ENCODE data around the gene MGAT4C.

The MGAT4C gene

DNA sequence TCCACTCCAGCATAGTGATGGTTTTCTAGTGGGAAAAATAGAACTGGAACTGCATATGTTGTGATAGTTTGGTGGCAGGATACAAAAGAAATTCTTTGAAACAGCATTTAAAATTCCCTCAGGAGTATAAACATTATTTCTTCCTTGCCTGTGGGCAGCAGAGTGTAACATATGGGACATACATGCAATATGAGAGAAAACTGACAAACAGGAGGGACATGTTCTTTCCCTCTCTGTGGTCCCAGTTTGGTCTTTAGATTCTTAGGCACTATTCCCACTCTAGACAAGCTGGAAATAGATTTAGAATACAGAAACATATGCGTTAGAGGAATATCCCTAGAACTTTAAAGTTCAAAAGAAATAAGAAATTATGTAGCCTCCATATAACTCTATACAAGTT is 68.0 kb downstream of the MGAT4C start:
- no peaks in the 10 kb centered on the region for H3K4me1 Mint-ChIP-seq (ENCODE audit: low read depth)
- H3K36me3 Mint-ChIP-seq (ENCODE audit: low read depth) = no peaks in the 10 kb centered on the region
- H3K9me3 Mint-ChIP-seq = no peaks in the 10 kb centered on the region
- H3K27me3 Mint-ChIP-seq = no peaks in the 10 kb centered on the region
- no peak overlapping the region for H3K4me3 Mint-ChIP-seq
- H3K27ac Mint-ChIP-seq = no peak overlapping the region

DNA sequence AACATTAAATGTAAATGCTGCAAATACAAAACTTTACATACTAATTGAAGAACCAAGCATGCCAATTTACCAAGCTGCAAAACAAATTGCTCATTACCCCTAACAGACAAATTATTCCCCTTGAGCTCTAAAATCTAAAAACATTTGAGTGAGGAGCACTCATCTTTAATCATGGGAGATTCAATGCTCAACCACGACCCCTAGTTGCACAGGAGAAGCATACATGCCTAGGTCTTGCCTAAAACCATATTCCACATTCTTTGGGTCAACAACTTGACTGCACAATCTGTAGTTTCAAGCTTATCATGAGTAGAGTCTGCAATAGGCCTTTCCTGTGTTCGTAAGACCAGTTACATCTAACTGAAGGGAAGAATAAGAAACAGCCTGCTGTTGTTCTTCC is 69.7 kb downstream of the MGAT4C start:
- Mint-ChIP-seq H3K36me3 (ENCODE audit: low read depth) (no peaks in the 10 kb centered on the region), H3K4me1 (ENCODE audit: low read depth) (no peaks in the 10 kb centered on the region), H3K4me3 (no peak overlapping the region), H3K27ac (no peak overlapping the region), H3K9me3 (peaks cover 3% of the 10 kb centered on the region), H3K27me3 (no peaks in the 10 kb centered on the region)

DNA sequence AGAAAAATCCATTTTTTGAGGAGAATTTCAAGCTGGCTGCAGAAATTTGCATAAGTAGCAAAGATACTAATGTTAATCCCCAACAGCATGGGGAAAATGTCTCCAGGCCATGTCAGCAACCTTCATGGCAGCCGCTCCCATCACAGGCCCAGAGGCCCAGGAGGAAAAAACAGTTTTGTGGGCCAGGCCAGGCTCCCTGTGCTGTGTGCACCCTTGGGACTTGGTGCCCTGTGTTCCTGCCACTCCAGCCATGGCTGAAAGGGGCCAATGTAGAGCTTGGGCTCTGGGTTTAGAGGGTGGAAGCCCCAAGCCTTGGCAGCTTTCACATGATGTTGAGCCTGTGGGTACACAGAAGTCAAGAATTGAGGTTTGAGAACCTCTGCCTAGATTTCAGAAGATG is 76.3 kb downstream of the MGAT4C start:
- H3K36me3 Mint-ChIP-seq (ENCODE audit: low read depth) = no peaks in the 10 kb centered on the region
- H3K4me1 Mint-ChIP-seq (ENCODE audit: low read depth) = no peaks in the 10 kb centered on the region
- no peaks in the 10 kb centered on the region for H3K27me3 Mint-ChIP-seq
- no peak overlapping the region for H3K4me3 Mint-ChIP-seq
- H3K9me3 Mint-ChIP-seq = peaks cover 9% of the 10 kb centered on the region
- H3K27ac Mint-ChIP-seq = no peak overlapping the region

DNA sequence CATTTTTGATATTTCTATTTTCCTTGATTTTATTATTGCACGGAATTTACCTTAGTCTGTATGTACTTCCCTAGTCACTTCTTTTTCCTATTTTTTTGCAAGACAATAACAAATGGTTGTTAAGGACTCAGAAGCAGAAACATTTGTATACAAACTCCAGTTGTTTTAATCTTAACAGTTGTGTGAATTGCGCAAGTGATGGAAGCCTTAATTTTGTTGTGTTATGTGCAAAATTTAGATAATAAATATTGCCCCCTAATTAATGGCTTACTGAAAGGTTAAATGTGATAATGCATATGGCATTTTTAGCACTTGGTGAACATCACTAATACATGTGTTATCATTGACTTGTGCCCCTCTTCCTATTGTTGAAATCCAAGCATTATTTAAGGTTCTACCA is 82.0 kb downstream of the MGAT4C start:
- H3K36me3 Mint-ChIP-seq (ENCODE audit: low read depth) = no peaks in the 10 kb centered on the region
- H3K27me3 Mint-ChIP-seq = no peaks in the 10 kb centered on the region
- H3K4me1 Mint-ChIP-seq (ENCODE audit: low read depth) = no peaks in the 10 kb centered on the region
- H3K9me3 Mint-ChIP-seq = peaks cover 4% of the 10 kb centered on the region
- no peak overlapping the region for H3K4me3 Mint-ChIP-seq
- no peak overlapping the region for H3K27ac Mint-ChIP-seq

DNA sequence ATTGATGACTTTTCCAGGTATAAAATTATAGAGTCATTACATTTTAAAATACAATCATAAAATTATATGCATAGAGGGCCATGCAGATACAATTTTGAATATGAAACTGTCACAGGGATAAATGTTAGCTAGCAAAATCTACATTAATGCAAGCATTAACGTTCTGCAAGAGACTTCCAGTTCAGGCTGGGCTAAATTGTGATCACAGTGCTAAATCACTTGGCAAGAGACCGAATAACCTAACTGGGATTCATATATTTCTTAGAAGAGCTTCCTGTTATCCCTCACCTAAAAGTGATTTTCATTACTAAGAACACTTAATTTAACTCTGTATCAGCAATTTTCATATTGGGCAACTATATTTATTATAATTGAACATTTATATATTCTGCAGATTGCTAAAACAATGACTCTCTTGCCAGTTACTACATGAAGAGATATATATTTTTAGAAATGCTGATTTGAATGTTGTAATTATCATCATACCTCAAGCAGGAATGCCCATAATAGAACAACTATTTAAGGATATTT is 83.2 kb downstream of the MGAT4C start:
- no peaks in the 10 kb centered on the region for H3K36me3 Mint-ChIP-seq (ENCODE audit: low read depth)
- peaks cover 6% of the 10 kb centered on the region for H3K9me3 Mint-ChIP-seq
- H3K27me3 Mint-ChIP-seq = no peaks in the 10 kb centered on the region
- no peak overlapping the region for H3K27ac Mint-ChIP-seq
- H3K4me3 Mint-ChIP-seq = no peak overlapping the region
- H3K4me1 Mint-ChIP-seq (ENCODE audit: low read depth) = no peaks in the 10 kb centered on the region

DNA sequence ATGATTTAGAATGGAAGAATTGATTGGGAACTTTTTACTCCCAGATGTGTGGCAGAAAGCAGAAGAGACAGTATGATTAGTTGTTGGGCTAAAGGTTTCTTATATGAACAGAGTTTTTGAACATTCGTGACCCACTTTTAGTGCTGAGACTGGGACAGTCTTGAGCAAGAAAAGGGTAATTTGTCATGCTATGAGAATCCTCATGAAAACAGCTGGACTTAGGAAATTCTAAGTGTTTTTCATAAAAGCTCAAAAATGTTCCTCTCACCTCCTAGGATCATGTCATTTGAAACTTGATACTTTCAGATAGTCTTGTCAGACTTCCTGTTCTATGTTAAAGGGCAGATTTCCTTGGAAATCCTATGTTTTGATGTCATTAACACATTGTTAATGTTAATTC is 86.1 kb downstream of the MGAT4C start:
- H3K27ac Mint-ChIP-seq = no peak overlapping the region
- peaks cover 6% of the 10 kb centered on the region for H3K9me3 Mint-ChIP-seq
- H3K27me3 Mint-ChIP-seq = no peaks in the 10 kb centered on the region
- H3K4me1 Mint-ChIP-seq (ENCODE audit: low read depth) = no peaks in the 10 kb centered on the region
- H3K4me3 Mint-ChIP-seq = no peak overlapping the region
- H3K36me3 Mint-ChIP-seq (ENCODE audit: low read depth) = no peaks in the 10 kb centered on the region

DNA sequence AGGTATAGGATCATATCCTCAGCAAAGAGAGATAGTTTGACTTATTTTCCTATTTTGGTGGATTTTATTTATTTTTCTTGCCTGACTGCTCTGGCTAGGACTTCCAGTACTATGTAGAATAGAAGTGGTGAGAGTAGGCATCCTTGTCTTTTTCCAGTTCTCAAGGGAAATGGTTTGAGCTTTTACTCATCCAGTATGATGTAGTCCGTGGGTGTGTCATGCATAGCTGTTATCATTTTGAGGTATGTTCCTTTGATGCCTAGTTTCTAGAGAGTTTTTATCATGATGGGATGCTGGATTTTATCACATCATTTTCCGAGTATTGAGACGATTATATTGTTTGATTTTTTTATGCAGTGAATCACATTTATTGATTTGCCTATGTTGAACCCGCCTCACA is 97.2 kb downstream of the MGAT4C start:
- Mint-ChIP-seq H3K4me1 (ENCODE audit: low read depth) (no peaks in the 10 kb centered on the region), H3K4me3 (no peak overlapping the region), H3K9me3 (peaks cover 13% of the 10 kb centered on the region), H3K27ac (no peak overlapping the region), H3K36me3 (ENCODE audit: low read depth) (no peaks in the 10 kb centered on the region), H3K27me3 (no peaks in the 10 kb centered on the region)

DNA sequence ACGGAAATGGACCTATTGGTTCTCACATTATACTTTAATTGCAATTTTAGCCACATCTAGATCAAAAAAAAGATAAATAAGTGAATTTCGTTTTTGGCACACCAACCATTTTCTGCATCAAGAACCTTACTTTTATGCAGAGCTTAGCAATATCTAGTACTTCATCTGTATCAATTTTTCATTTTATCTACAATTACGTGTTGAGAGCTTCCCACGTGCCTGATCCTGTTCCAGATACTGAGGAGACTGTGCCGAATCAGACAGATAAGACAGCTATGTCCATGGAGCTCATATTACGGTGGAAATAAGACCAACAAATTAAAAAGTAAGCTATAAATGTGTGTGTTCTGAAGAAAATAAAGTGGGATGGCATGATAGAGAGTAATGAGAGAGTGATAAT is 101.6 kb downstream of the MGAT4C start:
- H3K4me3 Mint-ChIP-seq = no peak overlapping the region
- H3K27ac Mint-ChIP-seq = no peak overlapping the region
- H3K4me1 Mint-ChIP-seq (ENCODE audit: low read depth) = no peaks in the 10 kb centered on the region
- H3K27me3 Mint-ChIP-seq = no peaks in the 10 kb centered on the region
- H3K36me3 Mint-ChIP-seq (ENCODE audit: low read depth) = no peaks in the 10 kb centered on the region
- peaks cover 10% of the 10 kb centered on the region for H3K9me3 Mint-ChIP-seq

DNA sequence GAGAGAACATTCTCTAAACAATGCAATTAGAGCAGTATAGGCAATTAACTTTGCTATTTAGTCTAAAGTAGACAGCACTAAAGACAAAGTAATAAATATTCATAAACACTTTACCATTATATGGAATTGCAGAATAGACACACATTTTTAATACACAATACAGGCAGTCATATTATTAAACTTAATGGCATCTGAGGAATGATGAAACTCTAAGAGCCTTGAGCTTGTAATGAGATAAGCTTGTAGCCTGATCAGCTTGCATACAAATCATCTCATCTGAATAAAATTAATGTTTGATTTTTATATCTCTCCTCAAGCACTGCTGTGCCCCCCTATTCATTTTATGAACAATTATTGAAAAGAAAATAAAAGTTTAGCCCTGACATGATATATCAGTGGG is 107.6 kb downstream of the MGAT4C start:
- no peaks in the 10 kb centered on the region for H3K4me1 Mint-ChIP-seq (ENCODE audit: low read depth)
- H3K27ac Mint-ChIP-seq = no peak overlapping the region
- no peaks in the 10 kb centered on the region for H3K27me3 Mint-ChIP-seq
- H3K36me3 Mint-ChIP-seq (ENCODE audit: low read depth) = no peaks in the 10 kb centered on the region
- H3K9me3 Mint-ChIP-seq = no peaks in the 10 kb centered on the region
- H3K4me3 Mint-ChIP-seq = no peak overlapping the region

DNA sequence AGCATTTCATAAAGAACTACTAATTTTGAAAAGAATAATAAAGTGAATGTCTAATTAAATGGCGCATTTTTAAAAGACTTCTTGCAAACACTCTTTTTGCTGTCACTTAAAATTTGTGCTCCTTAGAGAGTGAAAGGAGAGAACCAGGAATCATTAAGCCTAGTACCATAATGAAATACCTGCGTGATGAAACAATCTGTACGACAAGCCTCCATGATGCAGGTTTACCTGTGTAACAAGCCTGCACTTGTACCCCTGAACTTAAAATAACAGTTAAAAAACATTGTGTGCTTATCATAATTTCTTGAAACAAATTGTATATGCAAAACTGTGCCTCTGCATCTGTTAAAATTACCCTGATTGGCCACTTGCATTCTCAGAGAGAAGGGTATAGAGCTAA is 108.1 kb downstream of the MGAT4C start:
- Mint-ChIP-seq H3K4me1 (ENCODE audit: low read depth) (no peaks in the 10 kb centered on the region), H3K27ac (no peak overlapping the region), H3K36me3 (ENCODE audit: low read depth) (no peaks in the 10 kb centered on the region), H3K27me3 (no peaks in the 10 kb centered on the region), H3K9me3 (no peaks in the 10 kb centered on the region), H3K4me3 (no peak overlapping the region)

DNA sequence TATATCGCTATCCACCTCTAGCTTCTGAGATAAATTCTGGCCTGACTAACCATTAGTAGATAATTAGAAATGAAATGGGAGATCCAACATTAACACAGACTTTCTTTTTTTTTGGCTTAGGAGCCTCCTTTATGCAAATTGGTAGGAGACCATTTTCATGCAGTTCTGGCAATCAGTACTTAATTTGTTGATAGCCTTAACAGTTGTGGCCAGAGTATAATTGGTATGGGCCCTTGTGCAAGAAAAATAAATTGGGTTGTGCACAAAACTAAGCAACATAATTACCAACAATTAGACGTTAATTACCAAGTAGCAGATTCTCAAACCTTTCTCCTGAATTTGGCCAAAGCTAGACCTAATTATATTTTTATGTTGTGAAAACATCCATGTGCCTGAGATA is 111.0 kb downstream of the MGAT4C start:
- Mint-ChIP-seq H3K27ac (no peak overlapping the region), H3K27me3 (no peaks in the 10 kb centered on the region), H3K4me3 (no peak overlapping the region), H3K9me3 (no peaks in the 10 kb centered on the region), H3K4me1 (ENCODE audit: low read depth) (no peaks in the 10 kb centered on the region), H3K36me3 (ENCODE audit: low read depth) (no peaks in the 10 kb centered on the region)

DNA sequence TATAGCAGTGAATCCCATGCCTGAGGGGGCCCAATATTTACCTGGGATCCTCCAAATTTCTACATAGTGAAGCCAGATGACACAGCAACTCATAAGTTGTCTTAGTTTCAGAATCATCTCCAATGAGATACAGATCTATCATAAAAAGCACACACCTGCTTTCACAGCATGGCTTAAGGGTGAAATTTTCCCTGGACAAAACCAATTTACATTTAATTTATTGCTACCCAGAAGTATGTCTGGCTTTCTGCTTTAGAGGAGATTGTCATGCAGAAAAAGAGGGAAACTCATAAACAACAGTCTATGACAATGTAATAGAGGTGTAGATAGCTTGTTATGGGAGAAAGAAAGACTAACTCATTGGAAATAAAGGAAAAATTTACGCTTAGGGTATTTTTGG is 113.0 kb downstream of the MGAT4C start:
- H3K9me3 Mint-ChIP-seq = peaks cover under 1% of the 10 kb centered on the region

DNA sequence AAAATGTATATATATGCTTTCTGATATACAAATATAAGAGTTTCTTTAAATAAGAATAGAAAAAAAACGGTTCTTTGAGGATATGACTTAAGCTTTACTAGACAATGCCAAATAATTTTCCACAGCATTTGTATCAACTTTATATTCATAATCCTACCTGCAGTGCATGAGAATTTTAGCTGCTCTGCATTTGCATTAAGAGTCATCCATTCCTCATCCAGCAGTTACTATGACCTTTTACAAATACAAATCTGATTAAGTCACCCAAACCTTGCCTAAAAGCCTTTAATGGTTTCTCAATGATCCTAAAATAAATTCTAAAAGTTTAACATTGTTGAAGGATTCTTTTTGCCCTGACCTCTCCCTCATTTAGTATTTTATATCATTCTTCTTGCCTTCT is 116.5 kb downstream of the MGAT4C start:
- peaks cover 4% of the 10 kb centered on the region for H3K9me3 Mint-ChIP-seq
- no peaks in the 10 kb centered on the region for H3K4me1 Mint-ChIP-seq (ENCODE audit: low read depth)
- no peak overlapping the region for H3K4me3 Mint-ChIP-seq
- H3K36me3 Mint-ChIP-seq (ENCODE audit: low read depth) = no peaks in the 10 kb centered on the region
- no peak overlapping the region for H3K27ac Mint-ChIP-seq
- H3K27me3 Mint-ChIP-seq = no peaks in the 10 kb centered on the region

More for the DNA sequence above, 113.0 kb downstream of the MGAT4C start:
- no peak overlapping the region for H3K27ac Mint-ChIP-seq
- no peaks in the 10 kb centered on the region for H3K36me3 Mint-ChIP-seq (ENCODE audit: low read depth)
- H3K27me3 Mint-ChIP-seq = no peaks in the 10 kb centered on the region
- no peaks in the 10 kb centered on the region for H3K4me1 Mint-ChIP-seq (ENCODE audit: low read depth)
- no peak overlapping the region for H3K4me3 Mint-ChIP-seq

DNA sequence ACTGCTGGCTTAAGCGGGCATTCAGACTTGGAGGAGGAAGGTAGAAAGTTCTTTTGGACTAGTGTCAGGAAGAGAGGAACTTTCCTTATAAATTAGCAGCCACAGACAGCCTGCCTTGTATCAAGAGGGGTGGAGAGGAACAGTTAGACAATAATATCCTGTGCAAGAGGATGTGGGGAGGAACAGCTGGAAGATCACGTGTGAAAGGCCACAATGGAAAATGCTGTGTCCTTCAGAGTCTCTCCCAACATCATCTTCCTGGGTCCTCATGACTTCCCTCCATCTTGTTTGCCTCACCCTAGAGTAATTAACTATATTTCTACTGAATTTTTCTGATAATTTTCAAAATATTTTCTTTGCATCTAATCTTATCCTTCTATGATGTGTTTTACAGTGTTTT is 117.4 kb downstream of the MGAT4C start:
- no peaks in the 10 kb centered on the region for H3K27me3 Mint-ChIP-seq
- H3K36me3 Mint-ChIP-seq (ENCODE audit: low read depth) = no peaks in the 10 kb centered on the region
- no peaks in the 10 kb centered on the region for H3K4me1 Mint-ChIP-seq (ENCODE audit: low read depth)
- no peak overlapping the region for H3K27ac Mint-ChIP-seq
- peaks cover 4% of the 10 kb centered on the region for H3K9me3 Mint-ChIP-seq
- H3K4me3 Mint-ChIP-seq = no peak overlapping the region

DNA sequence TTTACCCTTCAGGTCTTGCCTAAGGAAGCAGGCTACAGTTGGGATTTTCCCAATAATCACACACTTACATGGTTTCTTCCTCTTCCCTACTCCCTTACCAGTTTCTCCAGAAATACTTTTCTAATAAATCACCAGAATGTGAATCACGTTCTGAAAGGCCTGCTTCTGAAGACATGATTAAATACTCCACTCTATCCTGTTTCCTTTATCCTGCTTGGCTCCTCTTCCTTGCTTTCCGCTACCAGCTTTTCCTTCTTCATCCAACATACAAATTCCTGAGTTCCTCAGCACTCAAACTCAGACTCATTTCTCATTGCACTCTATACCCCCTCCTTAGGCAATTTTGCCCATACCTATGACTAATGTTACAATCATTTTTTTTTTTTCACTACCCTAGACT is 118.3 kb downstream of the MGAT4C start:
- H3K36me3 Mint-ChIP-seq (ENCODE audit: low read depth) = no peaks in the 10 kb centered on the region

DNA sequence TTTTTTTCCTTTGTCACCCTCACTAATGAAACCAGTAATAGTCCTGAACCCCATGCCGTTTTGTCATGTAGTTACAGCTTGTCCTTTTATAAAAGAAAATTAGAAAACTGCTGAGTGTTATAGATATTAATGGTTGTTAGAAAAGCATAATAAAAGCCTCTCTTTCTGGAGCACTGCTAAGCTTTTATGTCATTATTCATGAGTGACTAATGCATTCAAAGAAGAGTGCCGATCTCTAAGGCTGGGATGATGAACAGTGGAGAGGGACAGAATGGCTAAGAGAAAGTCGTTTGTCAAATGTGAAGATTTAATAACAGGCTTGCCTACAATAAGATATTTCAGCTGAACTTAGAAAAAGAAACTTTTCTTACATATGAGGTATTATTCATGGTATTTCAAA is 121.6 kb downstream of the MGAT4C start:
- no peak overlapping the region for H3K27ac Mint-ChIP-seq
- H3K4me3 Mint-ChIP-seq = no peak overlapping the region
- peaks cover 4% of the 10 kb centered on the region for H3K9me3 Mint-ChIP-seq
- H3K4me1 Mint-ChIP-seq (ENCODE audit: low read depth) = no peaks in the 10 kb centered on the region
- H3K36me3 Mint-ChIP-seq (ENCODE audit: low read depth) = no peaks in the 10 kb centered on the region
- no peaks in the 10 kb centered on the region for H3K27me3 Mint-ChIP-seq

More for the DNA sequence above, 118.3 kb downstream of the MGAT4C start:
- H3K9me3 Mint-ChIP-seq = peaks cover 4% of the 10 kb centered on the region
- no peak overlapping the region for H3K27ac Mint-ChIP-seq
- no peaks in the 10 kb centered on the region for H3K4me1 Mint-ChIP-seq (ENCODE audit: low read depth)
- H3K27me3 Mint-ChIP-seq = no peaks in the 10 kb centered on the region
- H3K4me3 Mint-ChIP-seq = no peak overlapping the region

All from stimulated activated naive CD8-positive, alpha-beta T cell treated with anti-CD3 and anti-CD28 coated beads, Interleukin-15, Interleukin-2, amounts not matched to agents 100 ng/mL and 50 ng/mL, for 24 hours (primary cell).